K562 (cell line): Measurements from ENCODE around the gene HOTAIR. TPM values are rescaled to one million over a fixed set of nuclear protein-coding genes. Genes with fewer than 3 reads are reported as not detected.

Source experiments
- ARID4B ChIP-seq: sonication (generic); formaldehyde crosslinking; IDR thresholded peaks from 2 replicates; pipeline ENCODE4 v1.8.0; 2022; ENCODE audit warnings: mild to moderate bottlenecking, missing genetic modification reagents
- BCLAF1 ChIP-seq, 2 experiments: fragments of 450-650 bp in 1 of 2; IDR thresholded peaks; 2 replicates each; pipeline ENCODE4 v1.6.1; 2011 to 2017; ENCODE audit warnings: low read depth in 2 of 2, antibody characterized with exemption in 1 of 2, borderline replicate concordance in 1 of 2, low read length in 1 of 2, mild to moderate bottlenecking in 1 of 2, mixed read lengths in 1 of 2; ENCODE audit not compliant: control insufficient read depth in 1 of 2
- CBX1 ChIP-seq: sonication (generic); IDR thresholded peaks from 2 replicates; pipeline ENCODE4 v1.6.1; 2016; ENCODE audit warnings: antibody characterized with exemption, low read depth, mild to moderate bottlenecking
- CBX3 ChIP-seq, 2 experiments: IDR thresholded peaks; 1 replicate in 1 of 2; 2 replicates in 1 of 2; pipeline ENCODE4 v1.6.1; 2012; ENCODE audit warnings: inconsistent platforms in 2 of 2, low read length in 2 of 2, borderline replicate concordance in 1 of 2, control low read depth in 1 of 2
- GABPA ChIP-seq: fragments of 200-800 bp; sonication (Bioruptor generic); conservative IDR thresholded peaks from 2 replicates; pipeline ENCODE4 v1.6.1; 2016; ENCODE audit warnings: low read depth, missing genetic modification characterization, missing compliant biosample characterization
- HNRNPL ChIP-seq: fragments of 200-400 bp; formaldehyde crosslinking; IDR thresholded peaks from 2 replicates; pipeline ENCODE4 v1.6.1; 2017; ENCODE audit warnings: low read depth, mild to moderate bottlenecking, low read length
- NFE2L1 ChIP-seq: fragments of 450-650 bp; IDR thresholded peaks from 2 replicates; pipeline ENCODE4 v1.6.1; 2016; ENCODE audit warnings: missing genetic modification characterization, low read depth, mild to moderate bottlenecking, missing compliant biosample characterization, moderate library complexity, borderline replicate concordance
- NR3C1 ChIP-seq: sonication (generic); formaldehyde crosslinking; IDR thresholded peaks from 2 replicates; pipeline ENCODE4 v1.8.1; 2022; ENCODE audit warnings: missing genetic modification reagents
- NRF1 ChIP-seq, 2 experiments: fragments of 450-650 bp; IDR thresholded peaks in 1 of 2; conservative IDR thresholded peaks in 1 of 2; 2 replicates each; pipeline ENCODE4 v1.6.1; 2014; ENCODE audit warnings: mild to moderate bottlenecking in 2 of 2
- POLR2G ChIP-seq: fragments of 200-400 bp; formaldehyde crosslinking; IDR thresholded peaks from 2 replicates; pipeline ENCODE4 v1.6.1; 2017; ENCODE audit warnings: low read depth, mild to moderate bottlenecking, antibody characterized with exemption, low read length, moderate library complexity
- PTTG1 ChIP-seq: fragments of 450-650 bp; IDR thresholded peaks from 2 replicates; pipeline ENCODE4 v1.6.1; 2016; ENCODE audit warnings: low read depth, mild to moderate bottlenecking, missing genetic modification characterization, missing compliant biosample characterization
- SMAD2 ChIP-seq: fragments of 150-350 bp; IDR thresholded peaks from 2 replicates; pipeline ENCODE4 v1.6.1; 2014; ENCODE audit warnings: low read depth, mild to moderate bottlenecking, low read length
- SRSF1 ChIP-seq: fragments of 200-400 bp; formaldehyde crosslinking; IDR thresholded peaks from 2 replicates; pipeline ENCODE4 v1.6.1; 2017; ENCODE audit warnings: mild to moderate bottlenecking, low read depth, low read length, moderate library complexity
- TRIM28 ChIP-seq: fragments of 450-650 bp; IDR thresholded peaks from 2 replicates; pipeline ENCODE4 v1.6.1; 2017
- ZNF134 ChIP-seq: fragments of 250-450 bp; sonication (Bioruptor Pico); conservative IDR thresholded peaks from 2 replicates; pipeline ENCODE4 v1.4.0; 2020
- ZNF143 ChIP-seq: sonication (generic); formaldehyde crosslinking; IDR thresholded peaks from 2 replicates; pipeline ENCODE4 v1.9.0; 2022; ENCODE audit warnings: mild to moderate bottlenecking, missing genetic modification reagents
- ZNF212 ChIP-seq: fragments of 450-650 bp; formaldehyde crosslinking; IDR thresholded peaks from 2 replicates; pipeline ENCODE4 v1.4.0; 2020; ENCODE audit warnings: mild to moderate bottlenecking
- ZNF277 ChIP-seq: fragments of 250-450 bp; sonication (Bioruptor Pico); IDR thresholded peaks from 2 replicates; pipeline ENCODE4 v1.8.0; 2022; ENCODE audit warnings: inconsistent platforms, mild to moderate bottlenecking, moderate library complexity, borderline replicate concordance
- ZNF41 ChIP-seq: fragments of 250-450 bp; sonication (Bioruptor Pico); conservative IDR thresholded peaks from 2 replicates; pipeline ENCODE4 v1.4.0; 2020; ENCODE audit warnings: mild to moderate bottlenecking
- ZNF583 ChIP-seq: fragments of 250-450 bp; sonication (Bioruptor Pico); IDR thresholded peaks from 2 replicates; pipeline ENCODE4 v1.4.0; 2020
- ZNF699 ChIP-seq: fragments of 250-450 bp; sonication (Bioruptor Pico); IDR thresholded peaks from 2 replicates; pipeline ENCODE4 v1.8.0; 2021; ENCODE audit warnings: mild to moderate bottlenecking, moderate library complexity; ENCODE audit not compliant: insufficient replicate concordance
- polyA plus RNA-seq, 8 experiments: library from polyadenylated mRNA; depleted of rRNA in 4 of 8; stranded (reverse) in 5 of 8; unstranded in 3 of 8; fragments of >200 nt; fragmentation: Nextera tagmentation in 2 of 8; fragmentation: Illumina TruSeq in 1 of 8; extraction: Ambion mirVana in 2 of 8; extraction: Trizol in 1 of 8; gene quantifications; 2 replicates each; pipeline versions ENCODE4 v1.2.1 to v1.2.3, GENCODE V29; 2011 to 2014; ENCODE audit warnings: inconsistent platforms in 1 of 8, missing spikeins in 1 of 8
- total RNA-seq, 7 experiments: library from RNA; depleted of rRNA in 6 of 7; stranded (reverse); fragments of >200 nt in 6 of 7; fragmentation: Illumina TruSeq in 2 of 7; extraction: Trizol in 2 of 7; gene quantifications; 2 replicates each; pipeline versions ENCODE4 v1.2.1 to v1.2.3, GENCODE V29; 2011 to 2021; ENCODE audit warnings: low replicate concordance in 1 of 7

Gene HOTAIR
- total and polyA plus RNA-seq, 9 of the 15 experiments (the other 6 are each of a cell fraction or from before 2014, with no cell fraction given): 0.04 TPM; not detected in 8

GRCh38 chr12:54017878-54018467 is 43.2 kb upstream of the HOTAIR start (continued):
- no peak for TF ChIP-seq ARID4B (CRISPR knock-in tag)
- no peak for TF ChIP-seq CBX3 (IDR thresholded peaks at IDR 0.05; ENCODE audit: borderline replicate concordance in 1 of 2, low read length in 2 of 2)
- no peak for TF ChIP-seq ZNF699 (CRISPR knock-in tag)
- no peak for TF ChIP-seq ZNF134 (CRISPR knock-in tag)
- TF ChIP-seq GABPA (tag): peak; percentile 67
- TF ChIP-seq TRIM28: no peak
- TF ChIP-seq CBX1: no peak
- TF ChIP-seq ZNF41 (CRISPR knock-in tag): no peak
- peak; percentile 96 for TF ChIP-seq NRF1 (conservative IDR thresholded peaks at IDR 0.05 in 1 of 2, IDR thresholded peaks at IDR 0.05 in 1 of 2)
- TF ChIP-seq ZNF277: no peak
- TF ChIP-seq ZNF143 (CRISPR knock-in tag): no peak
- no peak for TF ChIP-seq BCLAF1 (IDR thresholded peaks at IDR 0.05; ENCODE audit: borderline replicate concordance in 1 of 2, control insufficient read depth in 1 of 2, low read depth in 2 of 2, low read length in 1 of 2)
- no peak for TF ChIP-seq PTTG1 (tag)
- TF ChIP-seq NR3C1 (CRISPR knock-in tag): no peak
- no peak for TF ChIP-seq SMAD2
- TF ChIP-seq SRSF1: no peak
- TF ChIP-seq POLR2G: peak; percentile 88
- TF ChIP-seq HNRNPL: no peak
- no peak for TF ChIP-seq ZNF212
- TF ChIP-seq NFE2L1: no peak
- 0 out of 2 replicates have a peak, but pooled peaks have one; percentile 9 for TF ChIP-seq ZNF583 (CRISPR knock-in tag)
